Measurements from ENCODE around the gene GPR151. TPM values are rescaled to one million over a fixed set of nuclear protein-coding genes. Genes with fewer than 3 reads are reported as not detected.

GPR151 gene
- total RNA-seq, 4 donors from 2014 or later, result not detected

- Histone ChIP-seq H3K27me3 (no peaks in the 10 kb centered on the region), H3K9me3 (no peaks in the 10 kb centered on the region), H3K27ac (no peak overlapping the region), H3K4me1 (no peaks in the 10 kb centered on the region), H3K36me3 (peaks cover 0 to 91% of the 10 kb centered on the region in 2 donors), H3K4me3 (no peak overlapping the region)
- ATAC-seq, result no peak
- TF ChIP-seq, protein P1, sequence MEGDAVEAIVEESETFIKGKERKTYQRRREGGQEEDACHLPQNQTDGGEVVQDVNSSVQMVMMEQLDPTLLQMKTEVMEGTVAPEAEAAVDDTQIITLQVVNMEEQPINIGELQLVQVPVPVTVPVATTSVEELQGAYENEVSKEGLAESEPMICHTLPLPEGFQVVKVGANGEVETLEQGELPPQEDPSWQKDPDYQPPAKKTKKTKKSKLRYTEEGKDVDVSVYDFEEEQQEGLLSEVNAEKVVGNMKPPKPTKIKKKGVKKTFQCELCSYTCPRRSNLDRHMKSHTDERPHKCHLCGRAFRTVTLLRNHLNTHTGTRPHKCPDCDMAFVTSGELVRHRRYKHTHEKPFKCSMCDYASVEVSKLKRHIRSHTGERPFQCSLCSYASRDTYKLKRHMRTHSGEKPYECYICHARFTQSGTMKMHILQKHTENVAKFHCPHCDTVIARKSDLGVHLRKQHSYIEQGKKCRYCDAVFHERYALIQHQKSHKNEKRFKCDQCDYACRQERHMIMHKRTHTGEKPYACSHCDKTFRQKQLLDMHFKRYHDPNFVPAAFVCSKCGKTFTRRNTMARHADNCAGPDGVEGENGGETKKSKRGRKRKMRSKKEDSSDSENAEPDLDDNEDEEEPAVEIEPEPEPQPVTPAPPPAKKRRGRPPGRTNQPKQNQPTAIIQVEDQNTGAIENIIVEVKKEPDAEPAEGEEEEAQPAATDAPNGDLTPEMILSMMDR (IDR thresholded peaks at IDR 0.05 in 4 of 5, conservative IDR thresholded peaks at IDR 0.05 in 1 of 5), result no peak
- no peak for TF ChIP-seq POLR2A (IDR thresholded peaks at IDR 0.05)
- in situ Hi-C loops (cut with MboI; ENCODE audit: low sequenced_read_pairs in 4 of 4), result no loop called here
- no peak for DNase-seq
- intact Hi-C loops (cut with DNase I; ENCODE audit: low total_unique reads), result no loop called here
These were observed 8.6 kb downstream of the GPR151 start for GRCh38 chr5:146507428-146507827.

GRCh38 chr5:146499680-146500079, 16.3 kb downstream of the GPR151 start:
- Histone ChIP-seq H3K4me1 (no peaks in the 10 kb centered on the region), H3K9me3 (no peaks in the 10 kb centered on the region), H3K4me3 (no peak overlapping the region), H3K36me3 (peaks cover 0 to 26% of the 10 kb centered on the region in 2 donors), H3K27me3 (no peaks in the 10 kb centered on the region), H3K27ac (no peak overlapping the region)
- in situ Hi-C loops (cut with MboI; ENCODE audit: low sequenced_read_pairs in 4 of 4), result no loop called here
- DNase-seq, result no peak
- ATAC-seq, result no peak
- intact Hi-C loops (cut with DNase I; ENCODE audit: low total_unique reads), result no loop called here
- TF ChIP-seq, protein P1 (IDR thresholded peaks at IDR 0.05 in 4 of 5, conservative IDR thresholded peaks at IDR 0.05 in 1 of 5), result no peak
- no peak for TF ChIP-seq POLR2A (IDR thresholded peaks at IDR 0.05)

DNA sequence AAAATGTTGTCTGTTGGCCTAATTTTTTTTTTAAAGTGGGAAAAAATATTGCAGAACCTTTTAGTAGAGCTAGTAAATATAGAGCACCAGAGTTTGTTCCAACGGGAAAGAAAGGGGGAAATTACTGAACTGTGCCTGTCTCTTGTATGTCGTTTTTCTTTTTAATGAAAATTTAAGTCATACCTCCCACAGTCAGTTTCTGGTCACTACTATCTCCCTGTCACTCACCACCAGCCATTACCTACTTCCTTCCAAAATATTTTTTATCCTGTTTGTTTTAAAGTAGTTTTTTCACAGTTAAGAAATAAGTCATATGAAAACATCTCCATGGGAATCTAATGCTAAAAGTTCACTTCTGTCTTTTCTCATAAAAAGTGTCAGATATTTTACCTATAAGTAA, 21.3 kb downstream of the GPR151 start:
- ATAC-seq (no peak), DNase-seq (no peak)
- no peak for TF ChIP-seq POLR2A (IDR thresholded peaks at IDR 0.05)
- peaks cover 0 to 16% of the 10 kb centered on the region in 2 donors for H3K36me3 ChIP-seq
- H3K4me1 ChIP-seq, result no peaks in the 10 kb centered on the region
- H3K9me3 ChIP-seq, result no peaks in the 10 kb centered on the region
- no peaks in the 10 kb centered on the region for H3K27me3 ChIP-seq
- intact Hi-C loops (cut with DNase I; ENCODE audit: low total_unique reads) (no loop called here), in situ Hi-C loops (cut with MboI; ENCODE audit: low sequenced_read_pairs in 4 of 4) (no loop called here)
- no peak overlapping the region for H3K4me3 ChIP-seq
- no peak overlapping the region for H3K27ac ChIP-seq

DNA sequence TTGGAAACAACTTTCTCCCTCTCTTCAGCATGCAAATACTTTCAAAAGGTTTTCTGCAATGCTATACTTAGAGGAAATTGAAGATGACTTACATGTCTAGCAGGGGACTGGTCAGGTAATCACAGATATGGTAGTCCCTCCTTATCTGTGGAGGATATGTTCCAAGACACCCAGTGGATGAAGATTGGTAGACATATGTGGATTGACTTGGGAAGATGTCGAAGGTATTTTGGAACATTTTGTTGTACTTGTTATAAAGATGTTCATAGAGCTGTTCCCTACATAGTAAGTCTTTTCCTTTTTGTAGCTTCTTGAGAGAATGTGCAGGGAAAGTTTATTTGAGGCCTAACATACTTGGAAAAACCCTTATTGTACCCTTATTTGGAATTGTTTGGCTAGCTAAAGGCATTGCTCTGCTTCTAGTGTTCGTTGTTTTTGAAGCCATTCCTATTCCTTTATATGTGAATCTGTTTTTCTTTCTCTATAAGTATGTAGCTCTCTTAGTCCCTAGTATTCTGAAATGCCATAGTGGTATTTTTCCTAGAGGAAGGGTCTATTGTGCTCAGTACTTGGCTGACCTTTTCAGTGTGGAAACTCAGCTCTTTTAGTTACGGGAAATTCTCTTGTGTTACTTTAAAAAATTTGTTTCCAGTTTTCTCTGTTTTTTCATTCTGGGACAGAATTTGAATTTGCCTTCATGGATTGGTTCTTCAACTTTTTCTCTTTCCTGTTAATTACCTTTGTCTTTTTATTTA, 25.7 kb downstream of the GPR151 start:
- Histone ChIP-seq H3K9me3 (no peaks in the 10 kb centered on the region), H3K27me3 (no peaks in the 10 kb centered on the region), H3K36me3 (peaks cover 0 to 28% of the 10 kb centered on the region in 2 donors), H3K27ac (no peak overlapping the region), H3K4me3 (no peak overlapping the region), H3K4me1 (no peaks in the 10 kb centered on the region)
- ATAC-seq, result no peak
- no peak for DNase-seq
- in situ Hi-C loops (cut with MboI; ENCODE audit: low sequenced_read_pairs in 4 of 4), result no loop called here
- TF ChIP-seq, protein P1 (IDR thresholded peaks at IDR 0.05 in 4 of 5, conservative IDR thresholded peaks at IDR 0.05 in 1 of 5), result no peak
- no peak for TF ChIP-seq POLR2A (IDR thresholded peaks at IDR 0.05)
- intact Hi-C loops (cut with DNase I; ENCODE audit: low total_unique reads), result no loop called here

DNA sequence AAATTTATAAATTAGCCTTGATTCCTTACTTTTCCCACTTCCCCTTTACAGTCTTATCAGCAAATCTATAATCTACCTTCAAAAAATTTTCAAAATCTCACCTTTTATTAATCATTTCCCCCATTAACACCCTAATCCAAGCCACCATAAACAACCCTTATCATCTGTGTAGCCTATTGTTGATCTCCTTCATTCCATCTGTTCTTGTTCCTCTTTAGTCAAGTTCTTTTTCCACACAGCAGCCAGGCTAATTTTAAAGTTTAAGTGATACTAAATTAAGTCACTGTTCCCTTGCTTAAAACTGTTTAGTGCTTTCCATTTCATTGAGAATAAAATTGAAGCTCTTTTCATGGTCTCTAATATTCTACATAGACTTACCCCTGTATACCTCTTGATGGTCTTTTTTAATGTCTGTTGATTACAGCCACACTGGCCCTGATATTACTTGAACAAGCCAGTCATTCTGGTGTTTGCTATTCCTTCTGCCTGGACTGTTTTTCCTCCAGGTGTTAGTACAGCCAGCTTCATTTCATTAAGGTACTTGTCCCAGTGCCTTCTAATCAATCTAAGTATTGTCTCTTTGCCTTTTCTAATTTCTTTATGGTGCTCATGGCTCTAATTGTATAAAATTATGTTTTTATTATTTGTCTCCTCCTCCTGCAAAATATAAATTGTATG, 31.1 kb downstream of the GPR151 start:
- no peaks in the 10 kb centered on the region for H3K4me1 ChIP-seq
- H3K27me3 ChIP-seq, result no peaks in the 10 kb centered on the region
- in situ Hi-C loops (cut with MboI; ENCODE audit: low sequenced_read_pairs in 4 of 4), result no loop called here
- peaks cover 2 to 61% of the 10 kb centered on the region in 2 donors for H3K36me3 ChIP-seq
- no peak overlapping the region for H3K4me3 ChIP-seq
- intact Hi-C loops (cut with DNase I; ENCODE audit: low total_unique reads), result no loop called here
- DNase-seq (no peak), ATAC-seq (no peak)
- TF ChIP-seq, protein P1 (IDR thresholded peaks at IDR 0.05 in 4 of 5, conservative IDR thresholded peaks at IDR 0.05 in 1 of 5), result no peak
- no peak for TF ChIP-seq POLR2A (IDR thresholded peaks at IDR 0.05)
- H3K27ac ChIP-seq, result no peak overlapping the region
- no peaks in the 10 kb centered on the region for H3K9me3 ChIP-seq

All from gastrocnemius medialis (tissue), 4 donors.